ENCODE measurements around the gene SLC34A1.

Gene SLC34A1

DNA sequence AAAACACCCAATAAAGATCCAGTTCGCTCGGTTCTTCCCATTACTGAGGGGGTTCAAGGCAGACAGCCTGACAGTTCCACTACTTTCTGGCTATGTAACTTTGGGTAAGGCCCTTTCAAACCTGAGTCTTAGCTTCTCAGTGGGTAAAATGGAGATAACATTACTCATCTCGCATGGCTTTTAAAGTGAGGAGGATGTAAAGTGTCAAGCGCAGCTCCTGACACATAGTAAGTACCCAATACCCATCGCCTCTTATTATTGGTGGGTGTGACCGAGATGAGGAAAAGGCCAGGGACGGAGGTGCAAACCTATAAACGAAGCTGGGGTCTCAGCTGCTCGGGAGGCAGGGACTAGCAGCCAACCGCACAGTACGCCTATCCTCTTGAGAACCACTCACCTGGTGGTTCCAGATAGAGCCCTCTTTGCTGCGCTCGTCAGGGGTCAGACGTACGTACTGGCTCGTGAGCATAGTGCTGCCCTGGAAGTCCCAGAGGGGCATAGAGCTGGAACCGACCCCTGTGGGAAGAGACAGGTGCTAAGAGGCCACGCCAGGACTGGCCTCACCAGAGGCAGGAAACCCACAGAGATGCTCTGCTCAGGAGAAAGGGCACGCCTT is 33.4 kb upstream of the SLC34A1 start:
- no peak for DNase-seq (ENCODE audit: low spot score)
- TF ChIP-seq, protein P1, sequence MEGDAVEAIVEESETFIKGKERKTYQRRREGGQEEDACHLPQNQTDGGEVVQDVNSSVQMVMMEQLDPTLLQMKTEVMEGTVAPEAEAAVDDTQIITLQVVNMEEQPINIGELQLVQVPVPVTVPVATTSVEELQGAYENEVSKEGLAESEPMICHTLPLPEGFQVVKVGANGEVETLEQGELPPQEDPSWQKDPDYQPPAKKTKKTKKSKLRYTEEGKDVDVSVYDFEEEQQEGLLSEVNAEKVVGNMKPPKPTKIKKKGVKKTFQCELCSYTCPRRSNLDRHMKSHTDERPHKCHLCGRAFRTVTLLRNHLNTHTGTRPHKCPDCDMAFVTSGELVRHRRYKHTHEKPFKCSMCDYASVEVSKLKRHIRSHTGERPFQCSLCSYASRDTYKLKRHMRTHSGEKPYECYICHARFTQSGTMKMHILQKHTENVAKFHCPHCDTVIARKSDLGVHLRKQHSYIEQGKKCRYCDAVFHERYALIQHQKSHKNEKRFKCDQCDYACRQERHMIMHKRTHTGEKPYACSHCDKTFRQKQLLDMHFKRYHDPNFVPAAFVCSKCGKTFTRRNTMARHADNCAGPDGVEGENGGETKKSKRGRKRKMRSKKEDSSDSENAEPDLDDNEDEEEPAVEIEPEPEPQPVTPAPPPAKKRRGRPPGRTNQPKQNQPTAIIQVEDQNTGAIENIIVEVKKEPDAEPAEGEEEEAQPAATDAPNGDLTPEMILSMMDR (IDR thresholded peaks at IDR 0.05; ENCODE audit: extremely low read depth, missing control alignments), result no peak

GRCh38 chr5:177351392-177352329 is 32.6 kb upstream of the SLC34A1 start, which contains the start of gene LMAN2:
Gene LMAN2 (minus strand): TSS chr5:177351668. CDS start chr5:177351647, 21 bp downstream.
- TF ChIP-seq, protein P1 (IDR thresholded peaks at IDR 0.05; ENCODE audit: extremely low read depth, missing control alignments), result no peak
- DNase-seq (ENCODE audit: low spot score), result peak; percentile 94

- no peak for DNase-seq (ENCODE audit: low spot score)
- TF ChIP-seq, protein P1 (IDR thresholded peaks at IDR 0.05; ENCODE audit: extremely low read depth, missing control alignments), result no peak
Measured at GRCh38 chr5:177353093-177353492, 31.1 kb upstream of the SLC34A1 start.

DNA sequence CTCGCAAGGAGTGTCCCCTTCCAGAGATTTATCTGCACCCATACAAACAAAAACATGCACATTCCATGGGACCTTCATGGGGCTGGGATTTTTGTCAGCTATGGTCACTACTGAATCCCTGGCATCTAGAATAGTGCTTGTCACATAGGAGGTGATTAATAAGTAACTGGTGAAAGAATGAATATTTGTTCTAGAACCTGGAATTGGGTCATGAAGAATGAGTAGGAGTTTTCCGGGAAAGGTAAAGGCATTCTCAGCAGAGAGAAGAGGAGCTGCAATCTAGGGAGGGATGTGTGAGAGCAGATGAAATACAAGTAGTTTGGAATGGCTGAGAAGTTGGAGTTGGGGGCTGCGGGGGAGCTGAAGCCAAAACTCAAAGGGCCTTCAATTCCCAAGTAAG is 30.0 kb upstream of the SLC34A1 start:
- TF ChIP-seq, protein P1 (IDR thresholded peaks at IDR 0.05; ENCODE audit: extremely low read depth, missing control alignments), result no peak
- DNase-seq (ENCODE audit: low spot score), result no peak

DNA sequence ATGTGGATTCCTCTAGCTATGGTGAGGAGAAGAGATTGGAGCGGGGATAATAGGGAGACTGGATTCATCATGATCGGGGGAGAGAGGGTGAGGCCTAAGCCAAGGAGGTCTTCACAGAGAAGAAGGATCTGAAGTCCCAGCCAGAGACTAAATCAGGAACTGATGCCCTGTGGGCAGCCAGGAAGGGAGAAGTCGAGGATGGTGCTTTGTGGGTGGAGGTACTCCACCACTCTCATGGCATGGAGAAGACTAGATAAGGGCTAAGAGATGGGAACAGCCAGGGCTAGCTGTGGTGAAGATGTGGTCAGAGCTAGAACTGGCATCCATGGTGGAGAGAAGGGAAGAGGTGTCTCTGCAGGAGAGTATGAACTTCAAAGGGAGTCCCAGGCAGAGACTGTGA is 29.5 kb upstream of the SLC34A1 start:
- TF ChIP-seq, protein P1 (IDR thresholded peaks at IDR 0.05; ENCODE audit: extremely low read depth, missing control alignments), result no peak
- no peak for DNase-seq (ENCODE audit: low spot score)

DNA sequence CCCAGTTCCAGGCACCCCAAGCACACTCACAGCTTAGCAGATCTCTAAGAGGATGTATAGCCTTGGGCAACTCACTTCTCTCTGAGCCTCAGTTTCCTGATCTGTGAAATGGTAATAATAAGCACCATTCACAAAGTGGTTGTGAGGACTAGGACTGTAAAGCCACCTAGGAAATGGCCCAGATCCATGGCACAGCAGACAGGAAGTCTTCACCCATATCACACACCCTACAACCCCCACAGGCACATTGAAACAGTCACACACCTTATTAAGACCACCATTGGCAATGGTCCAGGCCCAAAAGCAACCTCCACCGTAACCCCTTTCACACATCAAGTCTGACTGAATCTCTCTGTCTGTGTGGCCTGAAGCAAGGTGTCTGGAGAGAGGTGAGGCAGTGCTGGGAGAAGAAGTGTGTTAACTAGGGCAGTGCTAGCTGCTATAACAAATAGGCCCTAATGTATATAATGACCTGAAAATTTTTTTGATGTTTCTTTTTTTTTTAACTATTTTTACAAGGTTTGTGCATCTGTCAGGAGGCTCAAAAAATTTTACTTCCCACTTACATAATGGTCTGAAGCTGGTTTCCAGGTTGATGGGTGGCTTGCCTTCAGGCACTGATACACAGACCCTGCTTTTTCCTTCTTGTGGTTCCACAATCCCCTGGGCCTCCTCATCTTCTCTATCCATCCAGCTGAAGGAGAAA is 28.9 kb upstream of the SLC34A1 start:
- TF ChIP-seq, protein P1 (IDR thresholded peaks at IDR 0.05; ENCODE audit: extremely low read depth, missing control alignments), result no peak
- DNase-seq (ENCODE audit: low spot score), result no peak

DNA sequence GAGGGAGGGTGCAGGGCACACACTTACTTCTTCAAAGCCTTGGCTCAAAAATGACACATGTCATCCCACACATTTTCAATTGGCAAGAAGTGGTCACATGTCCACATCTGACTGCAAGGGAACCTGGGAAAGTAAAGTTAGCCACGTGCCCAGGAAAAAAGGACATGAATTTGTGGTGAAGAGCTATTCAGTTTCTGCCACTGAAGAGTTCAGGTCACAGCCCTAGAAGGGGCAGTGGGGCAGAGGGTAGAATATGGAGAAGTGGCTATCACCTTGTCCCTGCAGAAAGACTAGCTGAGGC is 28.4 kb upstream of the SLC34A1 start:
- DNase-seq (ENCODE audit: low spot score), result no peak
- TF ChIP-seq, protein P1 (IDR thresholded peaks at IDR 0.05; ENCODE audit: extremely low read depth, missing control alignments), result no peak
